K562 (cell line): ENCODE measurements around the gene SIMC1. TPM values are rescaled to one million over a fixed set of nuclear protein-coding genes. Genes with fewer than 3 reads are reported as not detected.

Experiments used
- JUN ChIP-seq, 2 experiments: sonication (generic) in 1 of 2; formaldehyde crosslinking in 1 of 2; IDR thresholded peaks; 2 replicates each; pipeline versions ENCODE4 v1.6.1 to v1.8.0; 2012 to 2022; ENCODE audit warnings: borderline replicate concordance in 2 of 2, mild to moderate bottlenecking in 2 of 2, improper control_type of control experiment in 1 of 2, low read depth in 1 of 2, low read length in 1 of 2, missing genetic modification reagents in 1 of 2
- TEAD2 ChIP-seq: fragments of 450-650 bp; IDR thresholded peaks from 2 replicates; pipeline ENCODE4 v1.6.1; 2016; ENCODE audit warnings: missing genetic modification characterization, control low read depth, missing compliant biosample characterization
- polyA plus RNA-seq, 8 experiments: library from polyadenylated mRNA; depleted of rRNA in 4 of 8; stranded (reverse) in 5 of 8; unstranded in 3 of 8; fragments of >200 nt; fragmentation: Nextera tagmentation in 2 of 8; fragmentation: Illumina TruSeq in 1 of 8; extraction: Ambion mirVana in 2 of 8; extraction: Trizol in 1 of 8; gene quantifications; 2 replicates each; pipeline versions ENCODE4 v1.2.1 to v1.2.3, GENCODE V29; 2011 to 2014; ENCODE audit warnings: inconsistent platforms in 1 of 8, missing spikeins in 1 of 8
- total RNA-seq, 7 experiments: library from RNA; depleted of rRNA in 6 of 7; stranded (reverse); fragments of >200 nt in 6 of 7; fragmentation: Illumina TruSeq in 2 of 7; extraction: Trizol in 2 of 7; gene quantifications; 2 replicates each; pipeline versions ENCODE4 v1.2.1 to v1.2.3, GENCODE V29; 2011 to 2021; ENCODE audit warnings: low replicate concordance in 1 of 7
- TF ChIP-seq, protein P1 (sequence below): sonication (generic); formaldehyde crosslinking; IDR thresholded peaks from 2 replicates; pipeline ENCODE4 v1.8.1; 2023; ENCODE audit warnings: mild to moderate bottlenecking, missing genetic modification reagents
- TF ChIP-seq, protein P2 (sequence below): fragments of 450-650 bp; conservative IDR thresholded peaks from 2 replicates; pipeline ENCODE4 v1.6.1; 2016; ENCODE audit warnings: missing genetic modification characterization, low read depth, mild to moderate bottlenecking, control low read depth, missing compliant biosample characterization
- TF ChIP-seq, protein P3 (sequence below): sonication (generic); IDR thresholded peaks from 2 replicates; pipeline ENCODE4 v1.6.1; 2016
- TF ChIP-seq, protein P4 (sequence below): fragments of 450-650 bp; IDR thresholded peaks from 2 replicates; pipeline ENCODE4 v1.6.1; 2016; ENCODE audit warnings: mild to moderate bottlenecking, moderate library complexity
- TF ChIP-seq, protein P5 (sequence below): sonication (generic); formaldehyde crosslinking; IDR thresholded peaks from 2 replicates; pipeline ENCODE4 v1.8.0; 2022; ENCODE audit warnings: mild to moderate bottlenecking, low read depth, missing genetic modification reagents

Gene SIMC1
- total and polyA plus RNA-seq, 9 of the 15 experiments (the other 6 are each of a cell fraction or from before 2014, with no cell fraction given): 7.2 to 36.3 (median 14.7) TPM

DNA sequence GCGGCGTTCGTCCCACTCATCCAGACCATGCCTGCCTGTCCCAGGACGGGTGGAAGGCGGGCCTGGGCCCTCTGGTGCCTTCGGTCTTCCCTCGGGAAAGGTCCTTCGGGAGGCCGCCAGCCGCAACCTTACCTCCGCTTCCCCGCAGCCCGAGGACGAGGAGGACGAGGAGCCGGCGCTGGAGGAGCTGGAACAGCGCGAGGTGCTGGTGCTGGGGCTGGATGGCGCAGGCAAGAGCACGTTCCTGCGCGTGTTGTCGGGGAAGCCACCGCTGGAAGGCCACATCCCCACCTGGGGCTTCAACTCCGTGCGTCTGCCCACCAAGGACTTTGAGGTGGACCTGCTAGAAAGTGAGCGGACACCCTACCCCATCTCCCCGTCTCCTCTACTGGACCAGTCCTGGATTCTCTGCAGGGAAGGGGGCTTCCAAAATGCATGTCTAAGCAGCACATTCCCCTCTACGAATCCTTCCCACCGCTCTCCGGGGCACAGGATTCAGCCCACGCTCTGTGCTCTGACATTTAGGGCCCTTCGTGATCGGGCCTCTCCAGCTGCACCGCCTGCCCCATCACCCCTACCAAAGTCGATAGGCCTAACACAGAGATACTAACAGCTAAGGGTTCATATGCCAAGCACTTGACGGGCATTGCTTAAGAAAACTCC lies 128.1 kb downstream of the SIMC1 start (continued):
- TF ChIP-seq, protein P1, sequence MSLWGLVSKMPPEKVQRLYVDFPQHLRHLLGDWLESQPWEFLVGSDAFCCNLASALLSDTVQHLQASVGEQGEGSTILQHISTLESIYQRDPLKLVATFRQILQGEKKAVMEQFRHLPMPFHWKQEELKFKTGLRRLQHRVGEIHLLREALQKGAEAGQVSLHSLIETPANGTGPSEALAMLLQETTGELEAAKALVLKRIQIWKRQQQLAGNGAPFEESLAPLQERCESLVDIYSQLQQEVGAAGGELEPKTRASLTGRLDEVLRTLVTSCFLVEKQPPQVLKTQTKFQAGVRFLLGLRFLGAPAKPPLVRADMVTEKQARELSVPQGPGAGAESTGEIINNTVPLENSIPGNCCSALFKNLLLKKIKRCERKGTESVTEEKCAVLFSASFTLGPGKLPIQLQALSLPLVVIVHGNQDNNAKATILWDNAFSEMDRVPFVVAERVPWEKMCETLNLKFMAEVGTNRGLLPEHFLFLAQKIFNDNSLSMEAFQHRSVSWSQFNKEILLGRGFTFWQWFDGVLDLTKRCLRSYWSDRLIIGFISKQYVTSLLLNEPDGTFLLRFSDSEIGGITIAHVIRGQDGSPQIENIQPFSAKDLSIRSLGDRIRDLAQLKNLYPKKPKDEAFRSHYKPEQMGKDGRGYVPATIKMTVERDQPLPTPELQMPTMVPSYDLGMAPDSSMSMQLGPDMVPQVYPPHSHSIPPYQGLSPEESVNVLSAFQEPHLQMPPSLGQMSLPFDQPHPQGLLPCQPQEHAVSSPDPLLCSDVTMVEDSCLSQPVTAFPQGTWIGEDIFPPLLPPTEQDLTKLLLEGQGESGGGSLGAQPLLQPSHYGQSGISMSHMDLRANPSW (CRISPR knock-in tag): no peak
- TF ChIP-seq TEAD2 (tag): no peak
- TF ChIP-seq, protein P2, sequence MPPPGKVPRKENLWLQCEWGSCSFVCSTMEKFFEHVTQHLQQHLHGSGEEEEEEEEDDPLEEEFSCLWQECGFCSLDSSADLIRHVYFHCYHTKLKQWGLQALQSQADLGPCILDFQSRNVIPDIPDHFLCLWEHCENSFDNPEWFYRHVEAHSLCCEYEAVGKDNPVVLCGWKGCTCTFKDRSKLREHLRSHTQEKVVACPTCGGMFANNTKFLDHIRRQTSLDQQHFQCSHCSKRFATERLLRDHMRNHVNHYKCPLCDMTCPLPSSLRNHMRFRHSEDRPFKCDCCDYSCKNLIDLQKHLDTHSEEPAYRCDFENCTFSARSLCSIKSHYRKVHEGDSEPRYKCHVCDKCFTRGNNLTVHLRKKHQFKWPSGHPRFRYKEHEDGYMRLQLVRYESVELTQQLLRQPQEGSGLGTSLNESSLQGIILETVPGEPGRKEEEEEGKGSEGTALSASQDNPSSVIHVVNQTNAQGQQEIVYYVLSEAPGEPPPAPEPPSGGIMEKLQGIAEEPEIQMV (tag): no peak
- TF ChIP-seq, protein P3, sequence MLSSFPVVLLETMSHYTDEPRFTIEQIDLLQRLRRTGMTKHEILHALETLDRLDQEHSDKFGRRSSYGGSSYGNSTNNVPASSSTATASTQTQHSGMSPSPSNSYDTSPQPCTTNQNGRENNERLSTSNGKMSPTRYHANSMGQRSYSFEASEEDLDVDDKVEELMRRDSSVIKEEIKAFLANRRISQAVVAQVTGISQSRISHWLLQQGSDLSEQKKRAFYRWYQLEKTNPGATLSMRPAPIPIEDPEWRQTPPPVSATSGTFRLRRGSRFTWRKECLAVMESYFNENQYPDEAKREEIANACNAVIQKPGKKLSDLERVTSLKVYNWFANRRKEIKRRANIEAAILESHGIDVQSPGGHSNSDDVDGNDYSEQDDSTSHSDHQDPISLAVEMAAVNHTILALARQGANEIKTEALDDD: no peak
- TF ChIP-seq, protein P4, sequence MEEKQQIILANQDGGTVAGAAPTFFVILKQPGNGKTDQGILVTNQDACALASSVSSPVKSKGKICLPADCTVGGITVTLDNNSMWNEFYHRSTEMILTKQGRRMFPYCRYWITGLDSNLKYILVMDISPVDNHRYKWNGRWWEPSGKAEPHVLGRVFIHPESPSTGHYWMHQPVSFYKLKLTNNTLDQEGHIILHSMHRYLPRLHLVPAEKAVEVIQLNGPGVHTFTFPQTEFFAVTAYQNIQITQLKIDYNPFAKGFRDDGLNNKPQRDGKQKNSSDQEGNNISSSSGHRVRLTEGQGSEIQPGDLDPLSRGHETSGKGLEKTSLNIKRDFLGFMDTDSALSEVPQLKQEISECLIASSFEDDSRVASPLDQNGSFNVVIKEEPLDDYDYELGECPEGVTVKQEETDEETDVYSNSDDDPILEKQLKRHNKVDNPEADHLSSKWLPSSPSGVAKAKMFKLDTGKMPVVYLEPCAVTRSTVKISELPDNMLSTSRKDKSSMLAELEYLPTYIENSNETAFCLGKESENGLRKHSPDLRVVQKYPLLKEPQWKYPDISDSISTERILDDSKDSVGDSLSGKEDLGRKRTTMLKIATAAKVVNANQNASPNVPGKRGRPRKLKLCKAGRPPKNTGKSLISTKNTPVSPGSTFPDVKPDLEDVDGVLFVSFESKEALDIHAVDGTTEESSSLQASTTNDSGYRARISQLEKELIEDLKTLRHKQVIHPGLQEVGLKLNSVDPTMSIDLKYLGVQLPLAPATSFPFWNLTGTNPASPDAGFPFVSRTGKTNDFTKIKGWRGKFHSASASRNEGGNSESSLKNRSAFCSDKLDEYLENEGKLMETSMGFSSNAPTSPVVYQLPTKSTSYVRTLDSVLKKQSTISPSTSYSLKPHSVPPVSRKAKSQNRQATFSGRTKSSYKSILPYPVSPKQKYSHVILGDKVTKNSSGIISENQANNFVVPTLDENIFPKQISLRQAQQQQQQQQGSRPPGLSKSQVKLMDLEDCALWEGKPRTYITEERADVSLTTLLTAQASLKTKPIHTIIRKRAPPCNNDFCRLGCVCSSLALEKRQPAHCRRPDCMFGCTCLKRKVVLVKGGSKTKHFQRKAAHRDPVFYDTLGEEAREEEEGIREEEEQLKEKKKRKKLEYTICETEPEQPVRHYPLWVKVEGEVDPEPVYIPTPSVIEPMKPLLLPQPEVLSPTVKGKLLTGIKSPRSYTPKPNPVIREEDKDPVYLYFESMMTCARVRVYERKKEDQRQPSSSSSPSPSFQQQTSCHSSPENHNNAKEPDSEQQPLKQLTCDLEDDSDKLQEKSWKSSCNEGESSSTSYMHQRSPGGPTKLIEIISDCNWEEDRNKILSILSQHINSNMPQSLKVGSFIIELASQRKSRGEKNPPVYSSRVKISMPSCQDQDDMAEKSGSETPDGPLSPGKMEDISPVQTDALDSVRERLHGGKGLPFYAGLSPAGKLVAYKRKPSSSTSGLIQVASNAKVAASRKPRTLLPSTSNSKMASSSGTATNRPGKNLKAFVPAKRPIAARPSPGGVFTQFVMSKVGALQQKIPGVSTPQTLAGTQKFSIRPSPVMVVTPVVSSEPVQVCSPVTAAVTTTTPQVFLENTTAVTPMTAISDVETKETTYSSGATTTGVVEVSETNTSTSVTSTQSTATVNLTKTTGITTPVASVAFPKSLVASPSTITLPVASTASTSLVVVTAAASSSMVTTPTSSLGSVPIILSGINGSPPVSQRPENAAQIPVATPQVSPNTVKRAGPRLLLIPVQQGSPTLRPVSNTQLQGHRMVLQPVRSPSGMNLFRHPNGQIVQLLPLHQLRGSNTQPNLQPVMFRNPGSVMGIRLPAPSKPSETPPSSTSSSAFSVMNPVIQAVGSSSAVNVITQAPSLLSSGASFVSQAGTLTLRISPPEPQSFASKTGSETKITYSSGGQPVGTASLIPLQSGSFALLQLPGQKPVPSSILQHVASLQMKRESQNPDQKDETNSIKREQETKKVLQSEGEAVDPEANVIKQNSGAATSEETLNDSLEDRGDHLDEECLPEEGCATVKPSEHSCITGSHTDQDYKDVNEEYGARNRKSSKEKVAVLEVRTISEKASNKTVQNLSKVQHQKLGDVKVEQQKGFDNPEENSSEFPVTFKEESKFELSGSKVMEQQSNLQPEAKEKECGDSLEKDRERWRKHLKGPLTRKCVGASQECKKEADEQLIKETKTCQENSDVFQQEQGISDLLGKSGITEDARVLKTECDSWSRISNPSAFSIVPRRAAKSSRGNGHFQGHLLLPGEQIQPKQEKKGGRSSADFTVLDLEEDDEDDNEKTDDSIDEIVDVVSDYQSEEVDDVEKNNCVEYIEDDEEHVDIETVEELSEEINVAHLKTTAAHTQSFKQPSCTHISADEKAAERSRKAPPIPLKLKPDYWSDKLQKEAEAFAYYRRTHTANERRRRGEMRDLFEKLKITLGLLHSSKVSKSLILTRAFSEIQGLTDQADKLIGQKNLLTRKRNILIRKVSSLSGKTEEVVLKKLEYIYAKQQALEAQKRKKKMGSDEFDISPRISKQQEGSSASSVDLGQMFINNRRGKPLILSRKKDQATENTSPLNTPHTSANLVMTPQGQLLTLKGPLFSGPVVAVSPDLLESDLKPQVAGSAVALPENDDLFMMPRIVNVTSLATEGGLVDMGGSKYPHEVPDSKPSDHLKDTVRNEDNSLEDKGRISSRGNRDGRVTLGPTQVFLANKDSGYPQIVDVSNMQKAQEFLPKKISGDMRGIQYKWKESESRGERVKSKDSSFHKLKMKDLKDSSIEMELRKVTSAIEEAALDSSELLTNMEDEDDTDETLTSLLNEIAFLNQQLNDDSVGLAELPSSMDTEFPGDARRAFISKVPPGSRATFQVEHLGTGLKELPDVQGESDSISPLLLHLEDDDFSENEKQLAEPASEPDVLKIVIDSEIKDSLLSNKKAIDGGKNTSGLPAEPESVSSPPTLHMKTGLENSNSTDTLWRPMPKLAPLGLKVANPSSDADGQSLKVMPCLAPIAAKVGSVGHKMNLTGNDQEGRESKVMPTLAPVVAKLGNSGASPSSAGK: no peak
- TF ChIP-seq JUN (IDR thresholded peaks at IDR 0.05; ENCODE audit: borderline replicate concordance, low read depth, low read length): no peak
- no peak for TF ChIP-seq JUN (CRISPR knock-in tag; IDR thresholded peaks at IDR 0.05; ENCODE audit: borderline replicate concordance)
- TF ChIP-seq, protein P5, sequence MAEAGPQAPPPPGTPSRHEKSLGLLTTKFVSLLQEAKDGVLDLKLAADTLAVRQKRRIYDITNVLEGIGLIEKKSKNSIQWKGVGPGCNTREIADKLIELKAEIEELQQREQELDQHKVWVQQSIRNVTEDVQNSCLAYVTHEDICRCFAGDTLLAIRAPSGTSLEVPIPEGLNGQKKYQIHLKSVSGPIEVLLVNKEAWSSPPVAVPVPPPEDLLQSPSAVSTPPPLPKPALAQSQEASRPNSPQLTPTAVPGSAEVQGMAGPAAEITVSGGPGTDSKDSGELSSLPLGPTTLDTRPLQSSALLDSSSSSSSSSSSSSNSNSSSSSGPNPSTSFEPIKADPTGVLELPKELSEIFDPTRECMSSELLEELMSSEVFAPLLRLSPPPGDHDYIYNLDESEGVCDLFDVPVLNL (CRISPR knock-in tag): no peak
